ENCODE measurements around the gene ATRN. TPM values are rescaled to one million over a fixed set of nuclear protein-coding genes. Genes with fewer than 3 reads are reported as not detected.

The ATRN gene
- total and polyA plus RNA-seq, 2 experiments from 2014 or later: 2.2 to 18.3 TPM

- no peak for TF ChIP-seq CTCF (conservative IDR thresholded peaks at IDR 0.05; ENCODE audit: low read depth in 2 of 2)
- no peak for TF ChIP-seq ZNF331 (CRISPR knock-in tag; IDR thresholded peaks at IDR 0.05; ENCODE audit: low read depth)
- TF ChIP-seq NANOG (IDR thresholded peaks at IDR 0.05; ENCODE audit: borderline replicate concordance): no peak
Observed at GRCh38 chr20:3686421-3686820, 215.6 kb downstream of the ATRN start (continued).

- peaks cover 18% of the 10 kb centered on the region for H3K27me3 ChIP-seq (ENCODE audit: insufficient read depth)
- no peaks in the 10 kb centered on the region for H4K20me1 ChIP-seq (replicated peaks; ENCODE audit: insufficient read depth)
- DNase-seq (ENCODE audit: low spot score): no peak
- no peak overlapping the region for H3K27ac ChIP-seq (ENCODE audit: low read depth)
- 0 out of 2 replicates have a peak, but pooled peaks cover 3% of the 10 kb centered on the region for H3K9me2 ChIP-seq (ENCODE audit: insufficient read depth)
- Mint-ChIP-seq H3K27me3 (ENCODE audit: insufficient read depth, low read depth, poor library complexity) (peaks cover 26% of the 10 kb centered on the region), H3K4me1 (peaks cover 24% of the 10 kb centered on the region), H3K4me3 (no peak overlapping the region), H3K9me3 (no peaks in the 10 kb centered on the region), H3K36me3 (ENCODE audit: low read depth) (no peaks in the 10 kb centered on the region; the same call in 2 of the 3 replicates), H3K27ac (no peak overlapping the region)
- H3K4me1 ChIP-seq (ENCODE audit: insufficient read depth): peaks cover 25% of the 10 kb centered on the region
- no peak for TF ChIP-seq ZNF462 (CRISPR knock-in tag; IDR thresholded peaks at IDR 0.05)
- TF ChIP-seq NANOG (IDR thresholded peaks at IDR 0.05; ENCODE audit: borderline replicate concordance): no peak
- no peak for TF ChIP-seq ETS1 (IDR thresholded peaks at IDR 0.05)
- peak in 1 of 2 experiments; percentile 53; a peak in 2 of 4 replicates for TF ChIP-seq CTCF (conservative IDR thresholded peaks at IDR 0.05; ENCODE audit: low read depth in 2 of 2)
- TF ChIP-seq EZH2 (IDR thresholded peaks at IDR 0.05; ENCODE audit: low read depth, unreplicated experiment): no peak
- TF ChIP-seq POLR2AphosphoS5 (IDR thresholded peaks at IDR 0.05; ENCODE audit: low read depth): no peak
- TF ChIP-seq ZNF114 (CRISPR knock-in tag; IDR thresholded peaks at IDR 0.05): no peak
- TF ChIP-seq ZNF331 (CRISPR knock-in tag; IDR thresholded peaks at IDR 0.05; ENCODE audit: low read depth): no peak
- ATAC-seq: peak; percentile 16
- no peak overlapping the region for H3K4me2 ChIP-seq
- H3K4me3 ChIP-seq: no peak overlapping the region
- H3K79me2 ChIP-seq (replicated peaks; ENCODE audit: insufficient read depth): no peaks in the 10 kb centered on the region
- H3F3A ChIP-seq (replicated peaks; ENCODE audit: low read depth): no peaks in the 10 kb centered on the region
- 0 out of 2 replicates have a peak overlapping the region, but pooled peaks have one; percentile 72 for H2AFZ ChIP-seq
- H3K36me3 ChIP-seq (ENCODE audit: insufficient read depth): no peaks in the 10 kb centered on the region
Observed at GRCh38 chr20:3686867-3687321, 216.1 kb downstream of the ATRN start.
